CD4-positive, alpha-beta memory T cell (primary cell): Measurements from ENCODE around the gene HEYL. TPM values are rescaled to one million over a fixed set of nuclear protein-coding genes. Genes with fewer than 3 reads are reported as not detected.
A peak's percentile ranks its signal among the peaks of the same experiment; 100 is the strongest.

ENCODE experiments used
- CTCF ChIA-PET: fragments of 350-600 bp; sonication (Branson Sonifier 250); formaldehyde crosslinking; loops from one replicate; lab custom pipeline; 2021; ENCODE audit warnings: inconsistent platforms; ENCODE audit not compliant: partially characterized antibody; lab: Charles Lee
- POLR2A ChIA-PET: fragments of 350-600 bp; sonication (Branson Sonifier 250); formaldehyde crosslinking; loops from one replicate; lab custom pipeline; 2021; ENCODE audit not compliant: partially characterized antibody; lab: Charles Lee
- DNase-seq, 5 donors: peaks; one replicate each; pipeline versions ENCODE4 v3.0.0 to v3.0.0-alpha.2; 2020 to 2022; ENCODE audit warnings: mixed read lengths in 1 of 5
- H3K27ac ChIP-seq: one replicate; pipeline ENCODE4 v1.7.0; 2013; ENCODE audit warnings: low read depth, low read length
- H3K27me3 ChIP-seq: 2 replicates; pipeline ENCODE4 v1.7.0; 2013; ENCODE audit warnings: mild to moderate bottlenecking, low read length, moderate library complexity; ENCODE audit not compliant: insufficient read depth
- H3K36me3 ChIP-seq: 2 replicates; pipeline ENCODE4 v1.7.0; 2013; ENCODE audit warnings: mild to moderate bottlenecking, low read length, moderate library complexity; ENCODE audit not compliant: insufficient read depth
- H3K4me1 ChIP-seq: 2 replicates; pipeline ENCODE4 v1.7.0; 2013; ENCODE audit warnings: mild to moderate bottlenecking, low read length, moderate library complexity; ENCODE audit not compliant: insufficient read depth
- H3K4me3 ChIP-seq, 2 donors: one replicate each; pipeline ENCODE4 v1.7.0; 2013; ENCODE audit warnings: low read length in 2 of 2, mild to moderate bottlenecking in 1 of 2
- H3K9me3 ChIP-seq, 2 donors: one replicate each; pipeline ENCODE4 v1.7.0; 2013; ENCODE audit warnings: low read length in 2 of 2, control low read depth in 1 of 2; ENCODE audit not compliant: control insufficient read depth in 1 of 2
- H3K27ac Mint-ChIP-seq, 7 donors: one replicate each; pipeline ENCODE4 v1.8.0; 2020 to 2021; ENCODE audit warnings: mixed read lengths in 7 of 7, mild to moderate bottlenecking in 6 of 7, inconsistent platforms in 3 of 7, moderate library complexity in 3 of 7
- H3K27me3 Mint-ChIP-seq, 2 donors: one replicate each; pipeline ENCODE4 v1.8.0; 2020 to 2021; ENCODE audit warnings: mixed read lengths in 2 of 2
- H3K36me3 Mint-ChIP-seq, 2 donors: one replicate each; pipeline ENCODE4 v1.8.0; 2020 to 2021; ENCODE audit warnings: mixed read lengths in 2 of 2, inconsistent platforms in 1 of 2, mild to moderate bottlenecking in 1 of 2
- H3K4me1 Mint-ChIP-seq, 4 donors: one replicate each; pipeline ENCODE4 v1.8.0; 2020 to 2021; ENCODE audit warnings: mixed read lengths in 4 of 4, mild to moderate bottlenecking in 1 of 4
- H3K4me3 Mint-ChIP-seq, 8 donors: one replicate each; pipeline ENCODE4 v1.8.0; 2020 to 2021; ENCODE audit warnings: mixed read lengths in 8 of 8, mild to moderate bottlenecking in 7 of 8, moderate library complexity in 6 of 8, inconsistent platforms in 3 of 8
- H3K9me3 Mint-ChIP-seq, 8 donors: one replicate each; pipeline ENCODE4 v1.8.0; 2020 to 2021; ENCODE audit warnings: mixed read lengths in 8 of 8, mild to moderate bottlenecking in 5 of 8, inconsistent platforms in 3 of 8, moderate library complexity in 1 of 8
- intact Hi-C: fragments of 100-400 bp; cut with micrococcal nuclease; formaldehyde crosslinking; loops from one replicate; pipeline ENCODE4 v1.15.1; 2023
- polyA plus RNA-seq, 2 donors: library from polyadenylated mRNA; unstranded; fragments of 300-500 nt; fragmentation: Illumina TruSeq; gene quantifications; one replicate each; pipeline ENCODE4 v1.2.3, GENCODE V29; 2021
- total RNA-seq, 2 experiments: library from RNA; stranded (reverse); gene quantifications; one replicate each; pipeline ENCODE4 v1.2.3, GENCODE V29; 2021

HEYL gene
- total and polyA plus RNA-seq, 4 experiments from 2014 or later: 0.12 to 0.23 TPM; not detected in 2

- H3K27ac Mint-ChIP-seq: no peak overlapping the region
- Histone ChIP-seq H3K27me3 (no peaks in the 10 kb centered on the region), H3K27ac (no peak overlapping the region), H3K9me3 (no peaks in the 10 kb centered on the region), H3K4me1 (no peaks in the 10 kb centered on the region), H3K36me3 (no peaks in the 10 kb centered on the region), H3K4me3 (no peak overlapping the region)
- no peak overlapping the region for H3K4me3 Mint-ChIP-seq
- ChIA-PET POLR2A (no interaction called here), CTCF (interaction anchor here (0.9 to 12.4 kb wide), 16 partner anchors 9 to 79 kb away, joined by 3 to 280 read pairs (median 7); partner anchors contain the start of genes HEYL, HPCAL4, NT5C1A and PPIE)
- peaks cover 0 to 3% of the 10 kb centered on the region in 2 donors for H3K27me3 Mint-ChIP-seq
- peaks cover 0 to 2% (median 0%) of the 10 kb centered on the region in 8 donors for H3K9me3 Mint-ChIP-seq
- H3K4me1 Mint-ChIP-seq: peaks cover 3 to 6% (median 5%) of the 10 kb centered on the region in 4 donors
- no peak for DNase-seq
- intact Hi-C loops: no loop called here
- H3K36me3 Mint-ChIP-seq: no peaks in the 10 kb centered on the region
These were observed 20.1 kb upstream of the HEYL start for GRCh38 chr1:39659538-39659937.

GRCh38 chr1:39659110-39659509 is 19.7 kb upstream of the HEYL start:
- intact Hi-C loops: no loop called here
- Mint-ChIP-seq H3K4me3 (no peak overlapping the region), H3K9me3 (peaks cover 0 to 2% (median 0%) of the 10 kb centered on the region in 8 donors), H3K4me1 (peaks cover 3 to 6% (median 5%) of the 10 kb centered on the region in 4 donors), H3K27ac (no peak overlapping the region), H3K36me3 (no peaks in the 10 kb centered on the region), H3K27me3 (peaks cover 0 to 3% of the 10 kb centered on the region in 2 donors)
- H3K27me3 ChIP-seq: no peaks in the 10 kb centered on the region
- no peaks in the 10 kb centered on the region for H3K9me3 ChIP-seq
- ChIA-PET POLR2A (interaction anchor here (1.9 kb wide), 1 partner anchor 32 kb away, joined by 6 read pairs; the partner anchor contains the start of gene HPCAL4), CTCF (interaction anchor here (0.8 to 12.4 kb wide), 26 partner anchors 7 to 93 kb away, joined by 3 to 280 read pairs (median 7); partner anchors contain the start of genes HEYL, HPCAL4, NT5C1A and PPIE)
- no peak overlapping the region for H3K4me3 ChIP-seq
- no peaks in the 10 kb centered on the region for H3K36me3 ChIP-seq
- no peaks in the 10 kb centered on the region for H3K4me1 ChIP-seq
- no peak overlapping the region for H3K27ac ChIP-seq
- DNase-seq: no peak

- Mint-ChIP-seq H3K27me3 (peaks cover 2 to 7% of the 10 kb centered on the region in 2 donors), H3K4me1 (peaks cover 4 to 11% (median 8%) of the 10 kb centered on the region in 4 donors), H3K36me3 (no peaks in the 10 kb centered on the region), H3K9me3 (peaks cover 0 to 2% (median 0%) of the 10 kb centered on the region in 8 donors), H3K27ac (peak overlapping the region in 2 of 7 donors; percentile 12 to 18), H3K4me3 (peak overlapping the region in 3 of 8 donors; percentile 41 to 74 (median 48))
- ChIA-PET CTCF (interaction anchor here (0.7 to 12.4 kb wide), 31 partner anchors 9 to 560 kb away, joined by 3 to 280 read pairs (median 6); partner anchors contain the start of genes HEYL, HPCAL4, NT5C1A and PPIE), POLR2A (interaction anchor here (0.6 to 1.9 kb wide), 4 partner anchors 23 to 548 kb away, joined by 3 to 6 read pairs (median 4); partner anchors contain the start of gene HPCAL4)
- Histone ChIP-seq H3K36me3 (no peaks in the 10 kb centered on the region), H3K4me1 (peaks cover 5% of the 10 kb centered on the region), H3K9me3 (no peaks in the 10 kb centered on the region), H3K27ac (no peak overlapping the region), H3K27me3 (no peaks in the 10 kb centered on the region), H3K4me3 (peak overlapping the region in 1 of 2 donors; percentile 11)
- intact Hi-C loops: loop anchor here (1.0 kb wide), 3 partner anchors 52 to 560 kb away; no protein-coding TSS in a partner anchor
- peak; percentile 48 to 60 (median 57) for DNase-seq
These were observed 18.6 kb upstream of the HEYL start for GRCh38 chr1:39657923-39658485.

GRCh38 chr1:39657402-39657801 is 18.0 kb upstream of the HEYL start:
- no peaks in the 10 kb centered on the region for H3K27me3 ChIP-seq
- Mint-ChIP-seq H3K27ac (no peak overlapping the region), H3K36me3 (no peaks in the 10 kb centered on the region), H3K4me3 (no peak overlapping the region), H3K27me3 (peaks cover 2 to 7% of the 10 kb centered on the region in 2 donors), H3K9me3 (peaks cover 0 to 2% (median 0%) of the 10 kb centered on the region in 8 donors), H3K4me1 (peaks cover 4 to 11% (median 8%) of the 10 kb centered on the region in 4 donors)
- intact Hi-C loops: no loop called here
- H3K4me3 ChIP-seq: no peak overlapping the region
- ChIA-PET CTCF (interaction anchor here (0.7 to 12.4 kb wide), 25 partner anchors 8 to 559 kb away, joined by 3 to 280 read pairs (median 7); partner anchors contain the start of genes HEYL, HPCAL4, NT5C1A and PPIE), POLR2A (interaction anchor here (0.6 to 1.9 kb wide), 4 partner anchors 23 to 548 kb away, joined by 3 to 6 read pairs (median 4); partner anchors contain the start of gene HPCAL4)
- H3K36me3 ChIP-seq: no peaks in the 10 kb centered on the region
- DNase-seq: no peak
- no peak overlapping the region for H3K27ac ChIP-seq
- peaks cover 5% of the 10 kb centered on the region for H3K4me1 ChIP-seq
- H3K9me3 ChIP-seq: no peaks in the 10 kb centered on the region

- Mint-ChIP-seq H3K36me3 (no peaks in the 10 kb centered on the region), H3K27me3 (peaks cover 2 to 7% of the 10 kb centered on the region in 2 donors), H3K4me3 (no peak overlapping the region), H3K9me3 (peaks cover 0 to 2% (median 0%) of the 10 kb centered on the region in 8 donors), H3K4me1 (peaks cover 4 to 11% (median 8%) of the 10 kb centered on the region in 4 donors), H3K27ac (no peak overlapping the region)
- no peaks in the 10 kb centered on the region for H3K9me3 ChIP-seq
- intact Hi-C loops: no loop called here
- H3K27me3 ChIP-seq: no peaks in the 10 kb centered on the region
- ChIA-PET POLR2A (no interaction called here), CTCF (interaction anchor here (0.9 to 12.4 kb wide), 9 partner anchors 12 to 67 kb away, joined by 3 to 280 read pairs (median 13); partner anchors contain the start of genes HEYL and NT5C1A)
- no peak overlapping the region for H3K4me3 ChIP-seq
- no peaks in the 10 kb centered on the region for H3K36me3 ChIP-seq
- DNase-seq: no peak
- H3K4me1 ChIP-seq: peaks cover 5% of the 10 kb centered on the region
- no peak overlapping the region for H3K27ac ChIP-seq
These were observed 16.9 kb upstream of the HEYL start for GRCh38 chr1:39656391-39656790.

- peaks cover 0 to 2% (median 0%) of the 10 kb centered on the region in 8 donors for H3K9me3 Mint-ChIP-seq
- intact Hi-C loops: no loop called here
- peaks cover 4 to 11% (median 8%) of the 10 kb centered on the region in 4 donors for H3K4me1 Mint-ChIP-seq
- Histone ChIP-seq H3K27ac (no peak overlapping the region), H3K27me3 (no peaks in the 10 kb centered on the region), H3K4me1 (peaks cover 5% of the 10 kb centered on the region), H3K4me3 (no peak overlapping the region), H3K36me3 (no peaks in the 10 kb centered on the region), H3K9me3 (no peaks in the 10 kb centered on the region)
- no peak for DNase-seq
- H3K27me3 Mint-ChIP-seq: peaks cover 2 to 7% of the 10 kb centered on the region in 2 donors
- no peaks in the 10 kb centered on the region for H3K36me3 Mint-ChIP-seq
- ChIA-PET POLR2A (no interaction called here), CTCF (interaction anchor here (0.8 to 12.4 kb wide), 9 partner anchors 12 to 67 kb away, joined by 3 to 280 read pairs (median 10); partner anchors contain the start of gene HEYL)
- H3K4me3 Mint-ChIP-seq: no peak overlapping the region
- no peak overlapping the region for H3K27ac Mint-ChIP-seq
These were observed 16.3 kb upstream of the HEYL start for GRCh38 chr1:39655578-39656268.
